K562 (cell line): Measurements from ENCODE around the gene CRTC3. TPM values are rescaled to one million over a fixed set of nuclear protein-coding genes. Genes with fewer than 3 reads are reported as not detected.

Source experiments
- CBX1 ChIP-seq: sonication (generic); IDR thresholded peaks from 2 replicates; pipeline ENCODE4 v1.6.1; 2016; ENCODE audit warnings: antibody characterized with exemption, low read depth, mild to moderate bottlenecking
- DEAF1 ChIP-seq: fragments of 450-650 bp; formaldehyde crosslinking; IDR thresholded peaks from 2 replicates; pipeline ENCODE4 v1.4.0; 2020; ENCODE audit warnings: mild to moderate bottlenecking, moderate library complexity
- GTF3C2 ChIP-seq: IDR thresholded peaks from 3 replicates; pipeline ENCODE4 v1.6.1; 2011; ENCODE audit warnings: borderline replicate concordance, mild to moderate bottlenecking, moderate library complexity; ENCODE audit not compliant: insufficient read length; ENCODE audit errors: extremely low read depth
- KLF6 ChIP-seq: fragments of 250-450 bp; sonication (Bioruptor Pico); IDR thresholded peaks from 2 replicates; pipeline ENCODE4 v1.4.0; 2020; ENCODE audit warnings: mild to moderate bottlenecking, moderate library complexity, borderline replicate concordance
- PHB ChIP-seq: fragments of 250-450 bp; sonication (Bioruptor Pico); IDR thresholded peaks from 2 replicates; pipeline ENCODE4 v1.5.0; 2021
- PHB2 ChIP-seq: fragments of 450-650 bp; IDR thresholded peaks from 2 replicates; pipeline ENCODE4 v1.6.1; 2017; ENCODE audit warnings: low read depth
- RAD21 ChIP-seq, 2 experiments: fragments of 250-450 bp in 1 of 2; fragments of 450-650 bp in 1 of 2; sonication (Bioruptor Pico) in 1 of 2; formaldehyde crosslinking in 1 of 2; IDR thresholded peaks in 1 of 2; conservative IDR thresholded peaks in 1 of 2; 2 replicates each; pipeline versions ENCODE4 v1.4.0 to v1.8.0; 2020 to 2022; ENCODE audit warnings: mild to moderate bottlenecking in 2 of 2, moderate library complexity in 1 of 2
- SP1 ChIP-seq: sonication (generic); formaldehyde crosslinking; IDR thresholded peaks from 2 replicates; pipeline ENCODE4 v1.8.1; 2022; ENCODE audit warnings: mild to moderate bottlenecking, missing genetic modification reagents
- SREBF1 ChIP-seq: fragments of 150-350 bp; IDR thresholded peaks from 2 replicates; pipeline ENCODE4 v1.6.1; 2014; ENCODE audit warnings: antibody characterized with exemption, low read depth, low read length, borderline replicate concordance
- TARDBP ChIP-seq: fragments of 450-650 bp; IDR thresholded peaks from 2 replicates; pipeline ENCODE4 v1.6.1; 2016
- TEAD2 ChIP-seq: fragments of 450-650 bp; IDR thresholded peaks from 2 replicates; pipeline ENCODE4 v1.6.1; 2016; ENCODE audit warnings: missing genetic modification characterization, control low read depth, missing compliant biosample characterization
- THRA ChIP-seq: fragments of 450-650 bp; IDR thresholded peaks from 2 replicates; pipeline ENCODE4 v1.6.1; 2017; ENCODE audit warnings: mild to moderate bottlenecking, moderate library complexity
- ZC3H11A ChIP-seq: IDR thresholded peaks from 2 replicates; pipeline ENCODE4 v1.6.1; 2012; ENCODE audit warnings: low read depth, low read length, improper control_type of control experiment
- ZFP30 ChIP-seq: fragments of 250-450 bp; sonication (Bioruptor Pico); IDR thresholded peaks from 2 replicates; pipeline ENCODE4 v1.8.0; 2022; ENCODE audit warnings: moderate library complexity, mild to moderate bottlenecking, inconsistent platforms, borderline replicate concordance
- ZNF740 ChIP-seq, 3 experiments: fragments of 200-800 bp in 1 of 3; sonication (Bioruptor generic) in 1 of 3; sonication (generic) in 1 of 3; formaldehyde crosslinking in 1 of 3; IDR thresholded peaks; 2 replicates each; pipeline versions ENCODE4 v1.6.1 to v1.8.0; 2016 to 2022; ENCODE audit warnings: mild to moderate bottlenecking in 2 of 3, missing compliant biosample characterization in 2 of 3, missing genetic modification characterization in 2 of 3, missing genetic modification reagents in 1 of 3
- polyA plus RNA-seq, 8 experiments: library from polyadenylated mRNA; depleted of rRNA in 4 of 8; stranded (reverse) in 5 of 8; unstranded in 3 of 8; fragments of >200 nt; fragmentation: Nextera tagmentation in 2 of 8; fragmentation: Illumina TruSeq in 1 of 8; extraction: Ambion mirVana in 2 of 8; extraction: Trizol in 1 of 8; gene quantifications; 2 replicates each; pipeline versions ENCODE4 v1.2.1 to v1.2.3, GENCODE V29; 2011 to 2014; ENCODE audit warnings: inconsistent platforms in 1 of 8, missing spikeins in 1 of 8
- total RNA-seq, 7 experiments: library from RNA; depleted of rRNA in 6 of 7; stranded (reverse); fragments of >200 nt in 6 of 7; fragmentation: Illumina TruSeq in 2 of 7; extraction: Trizol in 2 of 7; gene quantifications; 2 replicates each; pipeline versions ENCODE4 v1.2.1 to v1.2.3, GENCODE V29; 2011 to 2021; ENCODE audit warnings: low replicate concordance in 1 of 7

CRTC3 gene
- total and polyA plus RNA-seq, 9 of the 15 experiments (the other 6 are each of a cell fraction or from before 2014, with no cell fraction given): 1.2 to 19.0 (median 11.6) TPM

GRCh38 chr15:90648137-90649070 is 118.7 kb downstream of the CRTC3 start (continued):
- TF ChIP-seq DEAF1 (CRISPR knock-in tag) (peak; percentile 99), SP1 (CRISPR knock-in tag) (peak; percentile 72), THRA (no peak), KLF6 (CRISPR knock-in tag) (peak; percentile 100), ZFP30 (peak; percentile 94), RAD21 (CRISPR knock-in tag; conservative IDR thresholded peaks at IDR 0.05 in 1 of 2, IDR thresholded peaks at IDR 0.05 in 1 of 2) (peak; percentile 96), ZNF740 (CRISPR knock-in tag; IDR thresholded peaks at IDR 0.05) (no peak), ZNF740 (tag; IDR thresholded peaks at IDR 0.05) (peak in 1 of 2 experiments; percentile 100; a peak in 3 of 4 replicates), ZC3H11A (no peak), TARDBP (no peak; the same call in 1 of the 2 replicates), PHB (CRISPR knock-in tag) (peak; percentile 99), CBX1 (no peak; the same call in 1 of the 2 replicates), TEAD2 (peak; percentile 100), PHB2 (no peak), GTF3C2 (no peak), SREBF1 (peak; percentile 85; the same call in 1 of the 2 replicates)
